ENCODE measurements around the gene MYO18A. TPM values are rescaled to one million over a fixed set of nuclear protein-coding genes. Genes with fewer than 3 reads are reported as not detected.

MYO18A gene
- total RNA-seq, 1 donor: 39.8 TPM

- no peak for TF ChIP-seq CTCF (IDR thresholded peaks at IDR 0.05; ENCODE audit: extremely low read depth, low read depth, low read length)
- peaks cover 5% of the 10 kb centered on the region for H3K79me2 ChIP-seq (ENCODE audit: insufficient read depth, low read length)
- H3K4me2 ChIP-seq (ENCODE audit: insufficient read depth, low read length): no peak overlapping the region
- peaks cover 33% of the 10 kb centered on the region for H3K4me1 ChIP-seq (ENCODE audit: insufficient read depth, low read length)
- H3K4me3 ChIP-seq (ENCODE audit: insufficient read depth, low read length): no peak overlapping the region
- no peak overlapping the region for H3K27ac ChIP-seq (ENCODE audit: low read depth, low read length)
- H4K20me1 ChIP-seq (ENCODE audit: insufficient read depth, low read length): peaks cover 8% of the 10 kb centered on the region
- no peaks in the 10 kb centered on the region for H3K36me3 ChIP-seq (ENCODE audit: insufficient read depth, low read length)
- DNase-seq (ENCODE audit: insufficient read length, low spot score, missing footprints): no peak
- no peaks in the 10 kb centered on the region for H3K27me3 ChIP-seq (ENCODE audit: insufficient read depth, low read length)
- H2AFZ ChIP-seq (ENCODE audit: low read length): no peak overlapping the region
- H3K9me3 ChIP-seq (ENCODE audit: low read depth, low read length): no peaks in the 10 kb centered on the region
Measured at GRCh38 chr17:29146369-29146972, 33.7 kb downstream of the MYO18A start.

DNA sequence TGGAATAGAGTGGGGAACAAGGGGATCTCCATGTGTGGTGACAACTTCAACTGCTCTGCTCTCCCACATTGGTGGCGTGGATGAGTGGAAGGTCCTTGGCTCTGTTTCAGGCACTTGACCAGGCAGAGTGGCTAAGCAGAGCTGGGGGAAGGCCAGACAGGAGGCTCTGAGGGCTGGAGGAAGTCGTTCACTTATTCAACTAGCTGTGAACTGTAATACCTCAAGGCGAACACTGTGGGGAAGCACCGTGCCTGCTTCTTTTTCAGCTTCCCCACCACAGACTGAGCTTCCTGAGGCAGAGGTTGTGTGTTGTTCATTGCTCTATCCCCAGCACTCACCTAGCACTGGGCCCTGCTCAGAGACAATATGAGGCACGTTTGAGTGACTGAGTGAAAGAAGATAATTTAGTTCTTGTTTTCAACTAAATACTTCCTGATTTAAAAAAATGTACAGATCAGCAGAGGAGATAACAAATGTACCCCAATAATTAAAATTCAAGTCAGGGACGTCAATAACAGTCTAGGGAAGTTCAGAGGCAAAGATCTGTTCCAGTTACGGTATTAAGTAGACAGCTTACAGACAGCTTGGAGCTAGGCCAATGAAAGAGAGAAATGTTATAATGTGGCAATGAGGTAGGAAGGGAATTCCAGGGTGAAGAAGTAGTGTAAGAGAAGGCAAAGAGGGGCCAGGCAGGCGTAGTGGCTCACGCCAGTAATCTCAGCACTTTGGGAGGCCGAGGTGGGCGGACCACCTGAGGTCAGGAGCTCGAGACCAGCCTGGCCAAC is 34.7 kb downstream of the MYO18A start:
- Histone ChIP-seq H3K79me2 (ENCODE audit: insufficient read depth, low read length) (peaks cover 12% of the 10 kb centered on the region), H3K4me1 (ENCODE audit: insufficient read depth, low read length) (peaks cover 33% of the 10 kb centered on the region), H3K27me3 (ENCODE audit: insufficient read depth, low read length) (no peaks in the 10 kb centered on the region), H3K36me3 (ENCODE audit: insufficient read depth, low read length) (no peaks in the 10 kb centered on the region), H3K27ac (ENCODE audit: low read depth, low read length) (no peak overlapping the region), H2AFZ (ENCODE audit: low read length) (no peak overlapping the region), H3K4me3 (ENCODE audit: insufficient read depth, low read length) (no peak overlapping the region), H3K9me3 (ENCODE audit: low read depth, low read length) (no peaks in the 10 kb centered on the region), H4K20me1 (ENCODE audit: insufficient read depth, low read length) (peaks cover 8% of the 10 kb centered on the region), H3K4me2 (ENCODE audit: insufficient read depth, low read length) (no peak overlapping the region)
- peak; percentile 89 for DNase-seq (ENCODE audit: insufficient read length, low spot score, missing footprints)
- peak; percentile 73 for TF ChIP-seq CTCF (IDR thresholded peaks at IDR 0.05; ENCODE audit: extremely low read depth, low read depth, low read length)

DNA sequence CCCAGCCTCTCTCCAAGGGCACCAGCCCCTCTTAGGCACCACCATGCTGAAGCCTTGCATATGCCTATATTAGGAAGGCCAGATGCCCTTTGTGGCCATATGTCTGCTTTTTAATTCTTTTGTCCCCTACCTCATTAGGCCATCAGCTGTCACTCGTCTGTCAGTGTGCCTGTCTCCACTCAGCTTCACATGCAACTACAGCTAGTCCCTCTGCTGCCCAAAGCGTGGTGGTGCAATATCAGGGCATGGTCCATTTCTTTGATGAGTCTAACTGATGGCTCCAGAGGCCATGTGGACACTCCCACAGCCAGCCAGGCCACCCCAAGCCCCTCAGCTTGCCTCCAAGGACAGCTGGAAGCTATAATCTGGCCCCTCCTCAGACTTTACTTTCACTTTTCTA is 36.3 kb downstream of the MYO18A start:
- Histone ChIP-seq H3K79me2 (ENCODE audit: insufficient read depth, low read length) (peaks cover 24% of the 10 kb centered on the region), H3K27me3 (ENCODE audit: insufficient read depth, low read length) (no peaks in the 10 kb centered on the region), H4K20me1 (ENCODE audit: insufficient read depth, low read length) (peaks cover 8% of the 10 kb centered on the region), H2AFZ (ENCODE audit: low read length) (no peak overlapping the region), H3K4me1 (ENCODE audit: insufficient read depth, low read length) (peaks cover 41% of the 10 kb centered on the region), H3K4me3 (ENCODE audit: insufficient read depth, low read length) (no peak overlapping the region), H3K27ac (ENCODE audit: low read depth, low read length) (no peak overlapping the region), H3K4me2 (ENCODE audit: insufficient read depth, low read length) (no peak overlapping the region), H3K36me3 (ENCODE audit: insufficient read depth, low read length) (no peaks in the 10 kb centered on the region), H3K9me3 (ENCODE audit: low read depth, low read length) (no peaks in the 10 kb centered on the region)
- peak; percentile 80 for DNase-seq (ENCODE audit: insufficient read length, low spot score, missing footprints)
- TF ChIP-seq CTCF (IDR thresholded peaks at IDR 0.05; ENCODE audit: extremely low read depth, low read depth, low read length): peak; percentile 66

- no peaks in the 10 kb centered on the region for H3K36me3 ChIP-seq (ENCODE audit: insufficient read depth, low read length)
- H3K79me2 ChIP-seq (ENCODE audit: insufficient read depth, low read length): peaks cover 37% of the 10 kb centered on the region
- H3K4me1 ChIP-seq (ENCODE audit: insufficient read depth, low read length): peaks cover 65% of the 10 kb centered on the region
- peak; percentile 29 for DNase-seq (ENCODE audit: insufficient read length, low spot score, missing footprints)
- no peak for TF ChIP-seq CTCF (IDR thresholded peaks at IDR 0.05; ENCODE audit: extremely low read depth, low read depth, low read length)
- H2AFZ ChIP-seq (ENCODE audit: low read length): no peak overlapping the region
- no peaks in the 10 kb centered on the region for H3K9me3 ChIP-seq (ENCODE audit: low read depth, low read length)
- no peak overlapping the region for H3K27ac ChIP-seq (ENCODE audit: low read depth, low read length)
- no peak overlapping the region for H3K4me3 ChIP-seq (ENCODE audit: insufficient read depth, low read length)
- peaks cover 8% of the 10 kb centered on the region for H4K20me1 ChIP-seq (ENCODE audit: insufficient read depth, low read length)
- H3K27me3 ChIP-seq (ENCODE audit: insufficient read depth, low read length): no peaks in the 10 kb centered on the region
- no peak overlapping the region for H3K4me2 ChIP-seq (ENCODE audit: insufficient read depth, low read length)
Measured at GRCh38 chr17:29141514-29141876, 38.7 kb downstream of the MYO18A start.

All from osteoblast (primary cell).